ENCODE measurements around the gene PRKAR2B. TPM values are rescaled to one million over a fixed set of nuclear protein-coding genes. Genes with fewer than 3 reads are reported as not detected.
A peak's percentile ranks its signal among the peaks of the same experiment; 100 is the strongest.

The PRKAR2B gene
- total and polyA plus RNA-seq, 2 donors (not counting 1 experiment from before 2014, with no cell fraction given) = 6.5 to 14.7 TPM

DNA sequence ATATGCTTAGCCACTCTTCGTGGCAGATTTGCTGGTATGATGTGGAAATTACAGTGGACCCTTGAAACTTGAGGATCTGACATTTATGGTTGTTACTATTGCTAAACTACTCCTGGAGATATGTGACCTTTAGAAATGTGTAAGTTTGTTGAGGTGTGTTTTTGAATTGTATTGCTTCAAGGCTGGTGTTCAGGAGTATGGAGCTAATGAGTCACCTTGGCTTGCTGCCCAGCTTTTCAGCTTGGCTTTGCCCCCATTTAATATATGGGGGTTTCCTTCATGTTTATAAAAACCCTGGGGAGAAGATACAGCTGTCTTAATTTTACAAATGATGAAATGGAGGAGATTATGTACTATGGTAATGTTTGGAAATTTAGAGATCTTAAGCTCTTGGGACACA is 135.9 kb downstream of the PRKAR2B start:
- Histone ChIP-seq H3K9me3 (ENCODE audit: control insufficient read depth, insufficient read depth, low read depth, low read length) (no peaks in the 10 kb centered on the region), H3K36me3 (ENCODE audit: control insufficient read depth, insufficient read depth, low read length) (peaks cover 2% of the 10 kb centered on the region), H3K9ac (ENCODE audit: insufficient read depth, low read length) (no peak overlapping the region), H3K4me2 (ENCODE audit: extremely low read depth, insufficient read depth, low read length) (no peak overlapping the region), H3K79me2 (ENCODE audit: control insufficient read depth, insufficient read depth, low read length) (peaks cover 17% of the 10 kb centered on the region), H2AFZ (ENCODE audit: low read length) (no peak overlapping the region), H3K27ac (ENCODE audit: insufficient read depth, low read length) (no peak overlapping the region), H3K4me1 (ENCODE audit: control insufficient read depth, extremely low read depth, insufficient read depth, low read length) (peaks cover 3% of the 10 kb centered on the region), H3K27me3 (ENCODE audit: control insufficient read depth, insufficient read depth, low read length) (no peaks in the 10 kb centered on the region), H4K20me1 (ENCODE audit: control insufficient read depth, extremely low read depth, insufficient read depth, low read length) (peaks cover 2% of the 10 kb centered on the region), H3K4me3 (replicated peaks in 1 of 4; ENCODE audit: control extremely low read depth in 1 of 4, insufficient read depth in 1 of 4, low read depth in 3 of 4, low read length in 4 of 4) (no peak overlapping the region)
- DNase-seq (ENCODE audit: low read depth in 2 of 2) = peak; percentile 69 to 91
- TF ChIP-seq, protein P1, sequence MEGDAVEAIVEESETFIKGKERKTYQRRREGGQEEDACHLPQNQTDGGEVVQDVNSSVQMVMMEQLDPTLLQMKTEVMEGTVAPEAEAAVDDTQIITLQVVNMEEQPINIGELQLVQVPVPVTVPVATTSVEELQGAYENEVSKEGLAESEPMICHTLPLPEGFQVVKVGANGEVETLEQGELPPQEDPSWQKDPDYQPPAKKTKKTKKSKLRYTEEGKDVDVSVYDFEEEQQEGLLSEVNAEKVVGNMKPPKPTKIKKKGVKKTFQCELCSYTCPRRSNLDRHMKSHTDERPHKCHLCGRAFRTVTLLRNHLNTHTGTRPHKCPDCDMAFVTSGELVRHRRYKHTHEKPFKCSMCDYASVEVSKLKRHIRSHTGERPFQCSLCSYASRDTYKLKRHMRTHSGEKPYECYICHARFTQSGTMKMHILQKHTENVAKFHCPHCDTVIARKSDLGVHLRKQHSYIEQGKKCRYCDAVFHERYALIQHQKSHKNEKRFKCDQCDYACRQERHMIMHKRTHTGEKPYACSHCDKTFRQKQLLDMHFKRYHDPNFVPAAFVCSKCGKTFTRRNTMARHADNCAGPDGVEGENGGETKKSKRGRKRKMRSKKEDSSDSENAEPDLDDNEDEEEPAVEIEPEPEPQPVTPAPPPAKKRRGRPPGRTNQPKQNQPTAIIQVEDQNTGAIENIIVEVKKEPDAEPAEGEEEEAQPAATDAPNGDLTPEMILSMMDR (conservative IDR thresholded peaks at IDR 0.05 in 1 of 2, IDR thresholded peaks at IDR 0.05 in 1 of 2; ENCODE audit: low read depth in 1 of 2, low read length in 2 of 2) = no peak
- no peak for TF ChIP-seq EZH2 (IDR thresholded peaks at IDR 0.05; ENCODE audit: low read length, missing control alignments)

- no peak overlapping the region for H3K9ac ChIP-seq (ENCODE audit: insufficient read depth, low read length)
- TF ChIP-seq, protein P1 (conservative IDR thresholded peaks at IDR 0.05 in 1 of 2, IDR thresholded peaks at IDR 0.05 in 1 of 2; ENCODE audit: low read depth in 1 of 2, low read length in 2 of 2) = no peak
- TF ChIP-seq EZH2 (IDR thresholded peaks at IDR 0.05; ENCODE audit: low read length, missing control alignments) = no peak
- peaks cover 2% of the 10 kb centered on the region for H3K36me3 ChIP-seq (ENCODE audit: control insufficient read depth, insufficient read depth, low read length)
- H3K4me2 ChIP-seq (ENCODE audit: extremely low read depth, insufficient read depth, low read length) = no peak overlapping the region
- DNase-seq (ENCODE audit: low read depth in 2 of 2) = no peak
- no peak overlapping the region for H3K27ac ChIP-seq (ENCODE audit: insufficient read depth, low read length)
- peaks cover 3% of the 10 kb centered on the region for H3K4me1 ChIP-seq (ENCODE audit: control insufficient read depth, extremely low read depth, insufficient read depth, low read length)
- H2AFZ ChIP-seq (ENCODE audit: low read length) = no peak overlapping the region
- no peaks in the 10 kb centered on the region for H3K9me3 ChIP-seq (ENCODE audit: control insufficient read depth, insufficient read depth, low read depth, low read length)
- H3K79me2 ChIP-seq (ENCODE audit: control insufficient read depth, insufficient read depth, low read length) = peaks cover 16% of the 10 kb centered on the region
- H4K20me1 ChIP-seq (ENCODE audit: control insufficient read depth, extremely low read depth, insufficient read depth, low read length) = peaks cover 2% of the 10 kb centered on the region
- no peaks in the 10 kb centered on the region for H3K27me3 ChIP-seq (ENCODE audit: control insufficient read depth, insufficient read depth, low read length)
- no peak overlapping the region for H3K4me3 ChIP-seq (replicated peaks in 1 of 4; ENCODE audit: control extremely low read depth in 1 of 4, insufficient read depth in 1 of 4, low read depth in 3 of 4, low read length in 4 of 4)
Observed at GRCh38 chr7:107181172-107181571, 136.7 kb downstream of the PRKAR2B start.

- TF ChIP-seq EZH2 (IDR thresholded peaks at IDR 0.05; ENCODE audit: low read length, missing control alignments) = no peak
- TF ChIP-seq, protein P1 (conservative IDR thresholded peaks at IDR 0.05 in 1 of 2, IDR thresholded peaks at IDR 0.05 in 1 of 2; ENCODE audit: low read depth in 1 of 2, low read length in 2 of 2) = no peak
- H3K27ac ChIP-seq (ENCODE audit: insufficient read depth, low read length) = peak overlapping the region; percentile 8
- no peak for DNase-seq (ENCODE audit: low read depth in 2 of 2)
- no peaks in the 10 kb centered on the region for H3K4me1 ChIP-seq (ENCODE audit: control insufficient read depth, extremely low read depth, insufficient read depth, low read length)
- no peak overlapping the region for H3K4me3 ChIP-seq (replicated peaks in 1 of 4; ENCODE audit: control extremely low read depth in 1 of 4, insufficient read depth in 1 of 4, low read depth in 3 of 4, low read length in 4 of 4)
- peaks cover 4% of the 10 kb centered on the region for H3K36me3 ChIP-seq (ENCODE audit: control insufficient read depth, insufficient read depth, low read length)
- H3K4me2 ChIP-seq (ENCODE audit: extremely low read depth, insufficient read depth, low read length) = no peak overlapping the region
- H3K9ac ChIP-seq (ENCODE audit: insufficient read depth, low read length) = no peak overlapping the region
- no peaks in the 10 kb centered on the region for H3K27me3 ChIP-seq (ENCODE audit: control insufficient read depth, insufficient read depth, low read length)
- no peaks in the 10 kb centered on the region for H3K79me2 ChIP-seq (ENCODE audit: control insufficient read depth, insufficient read depth, low read length)
- H2AFZ ChIP-seq (ENCODE audit: low read length) = no peak overlapping the region
- no peaks in the 10 kb centered on the region for H3K9me3 ChIP-seq (ENCODE audit: control insufficient read depth, insufficient read depth, low read depth, low read length)
- H4K20me1 ChIP-seq (ENCODE audit: control insufficient read depth, extremely low read depth, insufficient read depth, low read length) = peaks cover 2% of the 10 kb centered on the region
Observed at GRCh38 chr7:107185716-107186115, 141.2 kb downstream of the PRKAR2B start.
